Upper lobe of left lung (tissue), 4 donors: ENCODE results near the gene OSBPL5.

Source experiments
- POLR2AphosphoS5 ChIP-seq, 2 donors: sonication (generic); formaldehyde crosslinking; IDR thresholded peaks; one replicate each; pipeline ENCODE4 v1.5.1; 2017; ENCODE audit warnings: antibody characterized with exemption in 2 of 2
- TF ChIP-seq, protein P1 (sequence below), 6 experiments: fragments of 450-650 bp in 4 of 6; fragments of 200-600 bp in 2 of 6; sonication (generic) in 2 of 6; IDR thresholded peaks; one replicate each; pipeline ENCODE4 v1.5.1; 2016 to 2019; ENCODE audit warnings: antibody characterized with exemption in 6 of 6

DNA sequence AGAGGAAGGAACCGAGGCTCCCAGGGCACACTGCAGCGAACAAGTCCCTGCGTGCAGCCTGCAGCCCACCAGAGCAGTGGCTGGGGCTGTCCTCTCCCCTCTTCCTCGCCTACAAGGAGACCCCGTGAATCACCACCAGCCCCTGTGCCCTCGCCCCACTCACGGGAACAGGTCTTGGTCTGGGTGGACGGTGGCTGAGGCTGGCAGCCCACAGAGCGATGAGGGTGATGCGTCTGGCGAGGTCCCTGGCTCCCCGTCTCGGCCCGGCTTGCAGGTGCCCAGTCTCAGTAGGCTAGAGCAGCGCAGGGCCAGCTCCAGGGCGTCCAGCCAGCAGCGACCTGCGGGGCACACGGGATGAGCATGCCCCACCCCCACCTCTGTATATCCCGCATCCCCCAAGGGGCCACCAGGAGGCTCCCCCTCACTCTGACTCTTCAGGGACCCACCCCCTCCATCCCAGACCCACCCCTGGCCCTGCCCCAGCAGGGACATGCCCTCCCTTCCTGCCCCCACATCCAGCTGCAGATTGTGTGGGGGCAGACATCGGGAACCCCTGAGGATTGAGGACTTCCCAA lies 57.4 kb downstream of the OSBPL5 start:
- no peak for TF ChIP-seq POLR2AphosphoS5 (IDR thresholded peaks at IDR 0.05)
- TF ChIP-seq, protein P1, sequence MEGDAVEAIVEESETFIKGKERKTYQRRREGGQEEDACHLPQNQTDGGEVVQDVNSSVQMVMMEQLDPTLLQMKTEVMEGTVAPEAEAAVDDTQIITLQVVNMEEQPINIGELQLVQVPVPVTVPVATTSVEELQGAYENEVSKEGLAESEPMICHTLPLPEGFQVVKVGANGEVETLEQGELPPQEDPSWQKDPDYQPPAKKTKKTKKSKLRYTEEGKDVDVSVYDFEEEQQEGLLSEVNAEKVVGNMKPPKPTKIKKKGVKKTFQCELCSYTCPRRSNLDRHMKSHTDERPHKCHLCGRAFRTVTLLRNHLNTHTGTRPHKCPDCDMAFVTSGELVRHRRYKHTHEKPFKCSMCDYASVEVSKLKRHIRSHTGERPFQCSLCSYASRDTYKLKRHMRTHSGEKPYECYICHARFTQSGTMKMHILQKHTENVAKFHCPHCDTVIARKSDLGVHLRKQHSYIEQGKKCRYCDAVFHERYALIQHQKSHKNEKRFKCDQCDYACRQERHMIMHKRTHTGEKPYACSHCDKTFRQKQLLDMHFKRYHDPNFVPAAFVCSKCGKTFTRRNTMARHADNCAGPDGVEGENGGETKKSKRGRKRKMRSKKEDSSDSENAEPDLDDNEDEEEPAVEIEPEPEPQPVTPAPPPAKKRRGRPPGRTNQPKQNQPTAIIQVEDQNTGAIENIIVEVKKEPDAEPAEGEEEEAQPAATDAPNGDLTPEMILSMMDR (IDR thresholded peaks at IDR 0.05) = no peak
